ENCODE results near the gene SEMA3F.

Gene SEMA3F

GRCh38 chr3:50137531-50137930 is 17.6 kb upstream of the SEMA3F start:
- no peak for DNase-seq (ENCODE audit: low spot score)
- H3K27ac ChIP-seq, result peak overlapping the region; percentile 85
- no peak for TF ChIP-seq CTCF (conservative IDR thresholded peaks at IDR 0.05; ENCODE audit: low read depth)
- ChIA-PET CTCF (interaction anchor here (0.6 kb wide), 2 partner anchors 14 to 30 kb away, joined by 3 read pairs; no protein-coding TSS in a partner anchor), POLR2A (ENCODE audit: low non-redundant PET) (no interaction called here)

- TF ChIP-seq CTCF (conservative IDR thresholded peaks at IDR 0.05; ENCODE audit: low read depth), result no peak
- POLR2A ChIA-PET (ENCODE audit: low non-redundant PET), result no interaction called here
- CTCF ChIA-PET, result interaction anchor here (0.7 kb wide), 1 partner anchor 10 kb away, joined by 7 read pairs; no protein-coding TSS in a partner anchor
- no peak for DNase-seq (ENCODE audit: low spot score)
- H3K27ac ChIP-seq, result peak overlapping the region; percentile 85
Measured at GRCh38 chr3:50138266-50139200, 16.6 kb upstream of the SEMA3F start.

- DNase-seq (ENCODE audit: low spot score), result no peak
- peak overlapping the region; percentile 85 for H3K27ac ChIP-seq
- no peak for TF ChIP-seq CTCF (conservative IDR thresholded peaks at IDR 0.05; ENCODE audit: low read depth)
- POLR2A ChIA-PET (ENCODE audit: low non-redundant PET), result no interaction called here
- CTCF ChIA-PET, result interaction anchor here (0.6 kb wide), 1 partner anchor 87 kb away, joined by 3 read pairs; no protein-coding TSS in a partner anchor
Measured at GRCh38 chr3:50139308-50139707, 15.8 kb upstream of the SEMA3F start.

GRCh38 chr3:50139718-50140423 is 15.3 kb upstream of the SEMA3F start:
- H3K27ac ChIP-seq, result peak overlapping the region; percentile 85
- ChIA-PET CTCF (interaction anchor here (0.6 kb wide), 1 partner anchor 87 kb away, joined by 3 read pairs; no protein-coding TSS in a partner anchor), POLR2A (ENCODE audit: low non-redundant PET) (no interaction called here)
- TF ChIP-seq CTCF (conservative IDR thresholded peaks at IDR 0.05; ENCODE audit: low read depth), result no peak
- DNase-seq (ENCODE audit: low spot score), result no peak

- CTCF ChIA-PET, result no interaction called here
- peak overlapping the region; percentile 85 for H3K27ac ChIP-seq
Measured at GRCh38 chr3:50140990-50141389, 14.1 kb upstream of the SEMA3F start.

More at GRCh38 chr3:50140990-50141389, 14.1 kb upstream of the SEMA3F start:
- no peak for DNase-seq (ENCODE audit: low spot score)
- POLR2A ChIA-PET (ENCODE audit: low non-redundant PET), result no interaction called here
- TF ChIP-seq CTCF (conservative IDR thresholded peaks at IDR 0.05; ENCODE audit: low read depth), result no peak
